ENCODE measurements around the gene IRF2BP2. TPM values are rescaled to one million over a fixed set of nuclear protein-coding genes. Genes with fewer than 3 reads are reported as not detected.

The IRF2BP2 gene
- total RNA-seq, 1 experiment from 2014 or later, result 122 TPM

GRCh38 chr1:234601301-234602017 is 8.5 kb downstream of the IRF2BP2 start:
- CTCF ChIA-PET, result interaction anchor here (0.7 kb wide), 2 partner anchors 472 to 497 kb away, joined by 3 read pairs; no protein-coding TSS in a partner anchor
- intact Hi-C loops (cut with micrococcal nuclease; ENCODE audit: unreplicated experiment), result loop anchor here (2.0 to 10.0 kb wide), 2 partner anchors 265 to 487 kb away; no protein-coding TSS in a partner anchor
- Histone ChIP-seq H3F3A (ENCODE audit: insufficient read depth, low read depth) (peaks cover 78% of the 10 kb centered on the region), H3K4me2 (peak overlapping the region; percentile 99), H3K27me3 (ENCODE audit: insufficient read depth, low read depth) (no peaks in the 10 kb centered on the region), H3K36me3 (ENCODE audit: low read depth) (peaks cover 44% of the 10 kb centered on the region), H3K27ac (peak overlapping the region; percentile 99), H2AFZ (no peak overlapping the region), H3K9me3 (ENCODE audit: insufficient read depth, low read depth) (0 out of 2 replicates have a peak, but pooled peaks cover 3% of the 10 kb centered on the region), H4K20me1 (ENCODE audit: insufficient read depth) (peaks cover 17% of the 10 kb centered on the region), H3K9me2 (ENCODE audit: insufficient read depth) (no peaks in the 10 kb centered on the region), H3K4me3 (peak overlapping the region; percentile 81; the same call in 1 of the 2 replicates), H3K79me2 (ENCODE audit: low read depth) (peaks cover 57% of the 10 kb centered on the region), H3K4me1 (replicated peaks; ENCODE audit: insufficient read depth) (peaks cover 61% of the 10 kb centered on the region)
- BruUV-seq (replicated peaks), result no TSS peak
- POLR2A ChIA-PET (ENCODE audit: unreplicated experiment), result interaction anchor here (0.6 to 0.9 kb wide), 3 partner anchors 86 to 469 kb away, joined by 3 to 11 read pairs (median 6); no protein-coding TSS in a partner anchor
- no peak for TF ChIP-seq EZH2 (IDR thresholded peaks at IDR 0.05; ENCODE audit: low read depth)
- TF ChIP-seq CTCF (conservative IDR thresholded peaks at IDR 0.05), result no peak
- DNase-seq, result no peak

- H3K27ac ChIP-seq, result peak overlapping the region; percentile 99
- H3K27me3 ChIP-seq (ENCODE audit: insufficient read depth, low read depth), result no peaks in the 10 kb centered on the region
- ChIA-PET CTCF (interaction anchor here (0.7 kb wide), 1 partner anchor 473 kb away, joined by 3 read pairs; no protein-coding TSS in a partner anchor), POLR2A (ENCODE audit: unreplicated experiment) (interaction anchor here (0.6 to 1.2 kb wide), 5 partner anchors 11 to 469 kb away, joined by 4 to 11 read pairs (median 5); no protein-coding TSS in a partner anchor)
- H3F3A ChIP-seq (ENCODE audit: insufficient read depth, low read depth), result peaks cover 70% of the 10 kb centered on the region
- H3K4me2 ChIP-seq, result peak overlapping the region; percentile 97
- peaks cover 35% of the 10 kb centered on the region for H3K36me3 ChIP-seq (ENCODE audit: low read depth)
- DNase-seq, result no peak
- peaks cover 49% of the 10 kb centered on the region for H3K79me2 ChIP-seq (ENCODE audit: low read depth)
- 0 out of 2 replicates have a peak, but pooled peaks cover 3% of the 10 kb centered on the region for H3K9me3 ChIP-seq (ENCODE audit: insufficient read depth, low read depth)
- peaks cover 9% of the 10 kb centered on the region for H4K20me1 ChIP-seq (ENCODE audit: insufficient read depth)
- intact Hi-C loops (cut with micrococcal nuclease; ENCODE audit: unreplicated experiment), result loop anchor here (10.0 kb wide), 1 partner anchor 486 kb away; no protein-coding TSS in a partner anchor
- H3K4me1 ChIP-seq (replicated peaks; ENCODE audit: insufficient read depth), result peaks cover 61% of the 10 kb centered on the region
- H2AFZ ChIP-seq, result no peak overlapping the region
- BruUV-seq (replicated peaks), result TSS peak; percentile 81
- peak overlapping the region; percentile 62; the same call in 1 of the 2 replicates for H3K4me3 ChIP-seq
- H3K9me2 ChIP-seq (ENCODE audit: insufficient read depth), result no peaks in the 10 kb centered on the region
- no peak for TF ChIP-seq EZH2 (IDR thresholded peaks at IDR 0.05; ENCODE audit: low read depth)
- TF ChIP-seq CTCF (conservative IDR thresholded peaks at IDR 0.05), result no peak
Measured at GRCh38 chr1:234600418-234601281, 9.3 kb downstream of the IRF2BP2 start.

Measured in PC-9 (cell line).